Esophagus muscularis mucosa (tissue), 4 donors: Measurements from ENCODE around the gene TBC1D32.

Experiments
- EP300 ChIP-seq: sonication (generic); formaldehyde crosslinking; IDR thresholded peaks from one replicate; pipeline ENCODE4 v1.6.1; 2017; ENCODE audit warnings: antibody characterized with exemption
- POLR2AphosphoS5 ChIP-seq, 2 donors: sonication (generic); formaldehyde crosslinking; IDR thresholded peaks; one replicate each; pipeline ENCODE4 v1.6.1; 2017; ENCODE audit warnings: antibody characterized with exemption in 2 of 2
- TF ChIP-seq, protein P1 (sequence below), 3 experiments: fragments of 200-600 bp in 2 of 3; fragments of 450-650 bp in 1 of 3; sonication (generic) in 2 of 3; IDR thresholded peaks; one replicate each; pipeline ENCODE4 v1.5.1; 2017 to 2019; ENCODE audit warnings: antibody characterized with exemption in 3 of 3, mild to moderate bottlenecking in 2 of 3, moderate library complexity in 1 of 3

DNA sequence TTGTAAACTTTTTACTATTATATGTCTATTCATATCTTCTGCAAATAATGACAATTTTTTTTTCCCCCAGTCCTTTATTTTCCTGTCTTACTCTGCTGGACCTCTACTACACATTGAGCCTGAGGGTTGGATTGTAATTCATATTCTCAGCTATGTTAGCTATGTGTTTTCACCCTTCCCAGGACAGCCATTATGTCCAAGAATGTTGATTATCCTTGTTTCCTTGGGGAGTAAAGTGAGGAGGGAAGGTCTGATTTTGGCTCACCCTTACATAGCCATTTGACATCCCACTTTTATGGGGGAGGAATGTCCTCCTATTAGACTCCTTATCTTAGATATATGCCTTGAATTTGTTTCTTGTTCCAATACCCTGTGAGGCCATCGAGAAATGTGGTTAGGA is 17.6 kb upstream of the TBC1D32 start:
- TF ChIP-seq, protein P1, sequence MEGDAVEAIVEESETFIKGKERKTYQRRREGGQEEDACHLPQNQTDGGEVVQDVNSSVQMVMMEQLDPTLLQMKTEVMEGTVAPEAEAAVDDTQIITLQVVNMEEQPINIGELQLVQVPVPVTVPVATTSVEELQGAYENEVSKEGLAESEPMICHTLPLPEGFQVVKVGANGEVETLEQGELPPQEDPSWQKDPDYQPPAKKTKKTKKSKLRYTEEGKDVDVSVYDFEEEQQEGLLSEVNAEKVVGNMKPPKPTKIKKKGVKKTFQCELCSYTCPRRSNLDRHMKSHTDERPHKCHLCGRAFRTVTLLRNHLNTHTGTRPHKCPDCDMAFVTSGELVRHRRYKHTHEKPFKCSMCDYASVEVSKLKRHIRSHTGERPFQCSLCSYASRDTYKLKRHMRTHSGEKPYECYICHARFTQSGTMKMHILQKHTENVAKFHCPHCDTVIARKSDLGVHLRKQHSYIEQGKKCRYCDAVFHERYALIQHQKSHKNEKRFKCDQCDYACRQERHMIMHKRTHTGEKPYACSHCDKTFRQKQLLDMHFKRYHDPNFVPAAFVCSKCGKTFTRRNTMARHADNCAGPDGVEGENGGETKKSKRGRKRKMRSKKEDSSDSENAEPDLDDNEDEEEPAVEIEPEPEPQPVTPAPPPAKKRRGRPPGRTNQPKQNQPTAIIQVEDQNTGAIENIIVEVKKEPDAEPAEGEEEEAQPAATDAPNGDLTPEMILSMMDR (IDR thresholded peaks at IDR 0.05) = no peak
- TF ChIP-seq POLR2AphosphoS5 (IDR thresholded peaks at IDR 0.05) = no peak
- TF ChIP-seq EP300 = no peak
